ENCODE results near the gene TTC36.

TTC36 gene

DNA sequence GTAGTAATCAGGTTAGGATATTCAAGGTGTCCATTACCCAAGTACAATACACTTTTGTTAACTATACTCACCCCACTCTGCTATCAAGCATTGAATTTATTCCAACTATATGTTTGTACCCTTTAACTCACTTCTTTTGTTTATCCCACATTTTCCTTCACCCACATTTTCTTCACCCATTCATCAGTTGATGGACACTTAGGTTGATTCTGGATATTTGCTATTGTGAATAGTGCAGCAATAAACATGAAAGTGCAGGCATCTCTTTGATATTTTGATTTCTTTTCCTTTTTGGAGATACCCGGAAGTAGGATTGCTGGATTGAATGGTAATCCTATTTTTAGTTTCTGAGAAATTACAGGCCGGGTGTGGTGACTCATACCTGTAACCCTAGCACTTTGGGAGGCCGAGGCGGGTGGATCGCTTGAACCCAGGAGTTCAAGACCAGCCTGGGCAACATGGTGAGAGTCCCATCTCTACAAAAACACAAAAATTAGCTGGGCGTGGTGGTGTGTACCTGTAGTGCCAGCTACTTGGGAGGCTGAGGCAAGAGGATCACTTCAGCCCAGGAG lies 10.2 kb downstream of the TTC36 start:
- H3K4me3 ChIP-seq (ENCODE audit: low read depth, low read length): no peak overlapping the region
- no peak for DNase-seq (ENCODE audit: low read depth)
- TF ChIP-seq, protein P1, sequence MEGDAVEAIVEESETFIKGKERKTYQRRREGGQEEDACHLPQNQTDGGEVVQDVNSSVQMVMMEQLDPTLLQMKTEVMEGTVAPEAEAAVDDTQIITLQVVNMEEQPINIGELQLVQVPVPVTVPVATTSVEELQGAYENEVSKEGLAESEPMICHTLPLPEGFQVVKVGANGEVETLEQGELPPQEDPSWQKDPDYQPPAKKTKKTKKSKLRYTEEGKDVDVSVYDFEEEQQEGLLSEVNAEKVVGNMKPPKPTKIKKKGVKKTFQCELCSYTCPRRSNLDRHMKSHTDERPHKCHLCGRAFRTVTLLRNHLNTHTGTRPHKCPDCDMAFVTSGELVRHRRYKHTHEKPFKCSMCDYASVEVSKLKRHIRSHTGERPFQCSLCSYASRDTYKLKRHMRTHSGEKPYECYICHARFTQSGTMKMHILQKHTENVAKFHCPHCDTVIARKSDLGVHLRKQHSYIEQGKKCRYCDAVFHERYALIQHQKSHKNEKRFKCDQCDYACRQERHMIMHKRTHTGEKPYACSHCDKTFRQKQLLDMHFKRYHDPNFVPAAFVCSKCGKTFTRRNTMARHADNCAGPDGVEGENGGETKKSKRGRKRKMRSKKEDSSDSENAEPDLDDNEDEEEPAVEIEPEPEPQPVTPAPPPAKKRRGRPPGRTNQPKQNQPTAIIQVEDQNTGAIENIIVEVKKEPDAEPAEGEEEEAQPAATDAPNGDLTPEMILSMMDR (IDR thresholded peaks at IDR 0.05; ENCODE audit: low read depth, low read length, missing control alignments): no peak

DNA sequence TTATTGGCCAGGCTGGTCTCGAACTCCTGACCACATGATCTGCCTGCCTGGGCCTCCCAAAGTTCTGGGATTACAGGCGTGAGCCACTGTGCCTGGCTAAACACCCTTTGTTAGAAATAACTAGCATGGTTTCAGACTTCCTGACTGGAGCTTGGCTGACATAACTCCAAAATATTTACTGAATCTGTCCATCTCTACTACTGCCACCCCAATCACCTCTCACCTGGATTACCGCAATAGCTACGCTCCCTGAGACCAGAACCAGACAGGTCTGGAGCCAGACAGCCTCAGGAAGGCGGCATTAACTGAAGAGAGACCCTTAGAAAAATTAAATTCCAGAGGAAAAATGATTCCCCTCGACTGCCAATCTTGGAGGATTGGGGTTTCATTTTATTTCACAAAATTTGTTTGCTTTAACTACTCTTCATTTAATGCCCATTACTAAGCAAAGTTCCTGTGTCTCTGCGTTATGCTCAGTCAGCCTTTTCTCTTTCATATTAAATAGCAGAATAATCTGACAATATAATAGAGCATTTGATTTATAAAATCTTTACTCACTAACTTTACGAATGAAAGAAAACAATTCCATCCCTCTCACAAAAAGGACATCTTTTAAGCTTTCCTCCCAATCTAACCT lies 16.9 kb downstream of the TTC36 start:
- no peak for DNase-seq (ENCODE audit: low read depth)
- H3K4me3 ChIP-seq (ENCODE audit: low read depth, low read length): no peak overlapping the region
- TF ChIP-seq, protein P1 (IDR thresholded peaks at IDR 0.05; ENCODE audit: low read depth, low read length, missing control alignments): no peak

DNA sequence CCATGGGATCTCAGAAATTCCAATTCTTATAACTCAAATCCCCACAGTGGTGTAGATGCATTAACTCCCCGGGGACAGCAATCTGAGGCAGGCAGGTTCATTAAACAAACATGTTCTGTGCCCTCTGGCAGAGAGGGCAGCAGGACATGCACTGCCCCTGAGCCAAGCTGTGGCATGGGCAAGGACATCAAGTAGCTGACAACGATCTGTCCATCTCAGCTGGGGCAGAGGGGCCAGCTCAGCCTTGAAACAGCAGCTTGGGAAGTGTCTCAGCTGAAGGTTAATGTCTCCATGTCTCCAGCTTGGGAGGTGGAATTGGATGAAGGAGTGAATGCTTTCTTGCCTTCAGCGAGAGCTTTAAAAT lies 17.4 kb downstream of the TTC36 start:
- DNase-seq (ENCODE audit: low read depth): no peak
- H3K4me3 ChIP-seq (ENCODE audit: low read depth, low read length): no peak overlapping the region
- TF ChIP-seq, protein P1 (IDR thresholded peaks at IDR 0.05; ENCODE audit: low read depth, low read length, missing control alignments): no peak

DNA sequence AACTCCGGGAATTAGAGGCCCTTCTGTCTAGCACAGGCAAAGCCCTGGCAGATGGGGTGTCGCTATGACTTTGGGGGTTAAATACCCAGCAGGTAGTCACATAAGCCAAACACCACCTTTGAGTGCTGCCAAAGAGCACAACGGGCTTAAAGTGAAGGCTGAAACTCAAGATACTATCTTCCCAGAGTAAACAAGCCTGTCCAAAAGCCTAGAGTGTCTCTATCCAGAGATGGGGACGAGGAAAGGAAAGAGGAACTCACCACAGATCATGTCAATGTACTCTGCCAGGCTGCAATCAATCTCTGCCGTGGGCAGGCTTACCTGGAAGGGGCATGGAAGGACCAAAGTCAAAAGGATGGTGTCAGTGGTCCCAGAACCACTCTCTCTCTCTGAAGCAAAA lies 18.3 kb downstream of the TTC36 start:
- TF ChIP-seq, protein P1 (IDR thresholded peaks at IDR 0.05; ENCODE audit: low read depth, low read length, missing control alignments): no peak
- no peak for DNase-seq (ENCODE audit: low read depth)
- H3K4me3 ChIP-seq (ENCODE audit: low read depth, low read length): no peak overlapping the region

DNA sequence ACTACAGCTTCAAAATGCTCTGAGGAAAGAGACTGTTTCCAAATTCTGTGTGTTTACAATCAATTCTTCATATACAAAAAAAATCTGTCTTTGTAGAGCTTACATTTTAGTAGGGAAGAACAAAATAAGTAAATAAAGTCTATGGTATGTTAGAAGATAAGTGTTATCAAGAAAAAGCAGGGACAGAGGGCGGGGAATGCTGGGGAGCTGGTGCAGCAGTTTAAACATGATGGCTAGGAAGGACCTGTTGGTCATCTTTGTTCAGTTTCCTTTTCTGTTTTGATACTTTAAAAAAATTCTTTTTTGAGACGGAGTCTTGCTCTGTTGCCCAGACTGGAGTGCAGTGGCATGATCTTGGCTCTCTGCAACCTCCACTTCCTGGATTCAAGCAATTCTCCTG lies 19.9 kb downstream of the TTC36 start:
- no peak for DNase-seq (ENCODE audit: low read depth)
- TF ChIP-seq, protein P1 (IDR thresholded peaks at IDR 0.05; ENCODE audit: low read depth, low read length, missing control alignments): no peak
- no peak overlapping the region for H3K4me3 ChIP-seq (ENCODE audit: low read depth, low read length)

DNA sequence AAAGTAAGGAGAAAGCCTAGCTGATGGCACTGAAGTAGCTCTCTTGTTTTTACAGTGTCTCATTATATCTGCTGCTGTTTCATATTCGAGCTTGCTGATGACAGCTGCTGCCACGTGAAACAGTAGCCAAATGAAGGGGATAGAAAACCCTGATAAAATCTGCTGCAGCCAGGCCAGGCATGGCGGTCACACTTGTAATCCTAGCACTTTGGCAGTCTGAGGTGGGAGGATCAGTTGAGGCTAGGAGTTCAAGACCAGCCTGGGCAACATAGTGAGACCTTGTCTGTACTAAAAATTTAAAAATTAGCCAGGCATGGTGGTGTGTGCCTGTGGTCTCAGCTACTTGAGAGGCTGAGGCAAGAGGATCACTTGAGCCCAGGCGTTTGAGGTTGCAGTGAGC lies 25.1 kb downstream of the TTC36 start:
- H3K4me3 ChIP-seq (ENCODE audit: low read depth, low read length): no peak overlapping the region
- no peak for DNase-seq (ENCODE audit: low read depth)
- TF ChIP-seq, protein P1 (IDR thresholded peaks at IDR 0.05; ENCODE audit: low read depth, low read length, missing control alignments): no peak

DNA sequence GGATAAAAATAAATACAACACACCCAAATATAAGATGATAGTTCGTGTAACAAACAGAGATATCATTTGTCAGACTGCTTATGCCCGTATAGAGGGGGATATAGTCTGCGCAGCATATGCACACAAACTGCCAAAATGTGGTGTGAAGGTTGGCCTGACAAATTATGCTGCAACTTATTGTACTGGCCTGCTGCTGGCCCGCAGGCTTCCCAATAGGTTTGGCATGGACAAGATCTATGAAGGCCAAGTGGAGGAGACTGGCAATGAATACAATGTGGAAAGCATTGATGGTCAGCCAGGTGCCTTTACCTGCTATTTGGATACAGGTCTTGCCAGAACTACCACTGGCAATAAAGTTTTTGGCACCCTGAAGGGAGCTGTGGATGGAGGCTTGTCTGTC lies 33.5 kb downstream of the TTC36 start:
- TF ChIP-seq, protein P1 (IDR thresholded peaks at IDR 0.05; ENCODE audit: low read depth, low read length, missing control alignments): no peak
- DNase-seq (ENCODE audit: low read depth): no peak
- H3K4me3 ChIP-seq (ENCODE audit: low read depth, low read length): no peak overlapping the region

Data from GM12864 (cell line).